A549 (cell line): ENCODE measurements around the gene PCTP. TPM values are rescaled to one million over a fixed set of nuclear protein-coding genes. Genes with fewer than 3 reads are reported as not detected.

Experiments
- ATAC-seq, 2 experiments: fragments of 200-7000 bp in 1 of 2; fragments of >200 bp in 1 of 2; cut with Nextera tagmentation in 1 of 2; cut with Tn5 transposase in 1 of 2; 3 replicates each; pipeline versions ENCODE4 v1.8.0 to v1.9.1; 2018 to 2020; ENCODE audit warnings: mild to moderate bottlenecking in 1 of 2, moderate library complexity in 1 of 2
- CTCF ChIA-PET: fragments of 300-600 bp; sonication (Branson Sonifier 250); formaldehyde crosslinking; extraction: SDS; loops from one replicate; lab custom pipeline; 2021; ENCODE audit warnings: antibody characterized with exemption, inconsistent platforms; lab: Yijun Ruan, JAX
- POLR2A ChIA-PET: fragments of 350-600 bp; formaldehyde crosslinking; extraction: SDS; loops from one replicate; lab custom pipeline; 2021; ENCODE audit warnings: antibody characterized with exemption, inconsistent platforms; lab: Yijun Ruan, JAX
- DNase-seq, 2 experiments: peaks; one replicate each; pipeline versions ENCODE4 v3.0.0 to v3.0.0-alpha.2; 2011 to 2016; ENCODE audit warnings: low read depth in 1 of 2, low spot score in 1 of 2
- FAIRE-seq: peaks from 2 replicates; lab custom pipeline; 2011; peaks lifted over from hg19 to GRCh38; lab: Jason Lieb, UNC
- H3K27ac ChIP-seq, 2 experiments: fragments of >200 bp; sonication (Bioruptor Twin); formaldehyde crosslinking; 3 replicates each; pipeline ENCODE4 v1.5.1; 2016 to 2017
- H3K4me1 ChIP-seq: fragments of >200 bp; sonication (Bioruptor Twin); formaldehyde crosslinking; 3 replicates; pipeline ENCODE4 v1.6.1; 2016
- H3K4me2 ChIP-seq: fragments of >200 bp; sonication (Bioruptor Twin); formaldehyde crosslinking; 3 replicates; pipeline ENCODE4 v1.6.1; 2016
- H3K4me3 ChIP-seq: fragments of >200 bp; sonication (Bioruptor Twin); formaldehyde crosslinking; 3 replicates; pipeline ENCODE4 v1.5.1; 2016
- H3K9me3 ChIP-seq: fragments of >200 bp; sonication (Bioruptor Twin); formaldehyde crosslinking; 3 replicates; pipeline ENCODE4 v1.6.1; 2016
- BHLHE40 ChIP-seq: IDR thresholded peaks from 2 replicates; pipeline ENCODE4 v1.6.1; 2012; ENCODE audit warnings: low read depth, low read length, inconsistent platforms
- CBX2 ChIP-seq: fragments of 200-600 bp; sonication (generic); IDR thresholded peaks from 2 replicates; pipeline ENCODE4 v1.6.1; 2016; ENCODE audit warnings: low read depth, mild to moderate bottlenecking, borderline replicate concordance
- CHD2 ChIP-seq: fragments of 150-350 bp; IDR thresholded peaks from 2 replicates; pipeline ENCODE4 v1.6.1; 2014; ENCODE audit warnings: low read length; ENCODE audit not compliant: partially characterized antibody
- CTCF ChIP-seq: fragments of >200 bp; sonication (Bioruptor Twin); formaldehyde crosslinking; IDR thresholded peaks from 3 replicates; pipeline ENCODE4 v1.5.1; 2016
- EHMT2 ChIP-seq: fragments of 200-600 bp; sonication (generic); IDR thresholded peaks from 2 replicates; pipeline ENCODE4 v1.6.1; 2016; ENCODE audit warnings: antibody characterized with exemption, low read depth, mild to moderate bottlenecking, moderate library complexity
- ESRRA ChIP-seq: fragments of 150-350 bp; IDR thresholded peaks from 2 replicates; pipeline ENCODE4 v1.6.1; 2014; ENCODE audit warnings: mild to moderate bottlenecking, low read length, borderline replicate concordance
- FOSL2 ChIP-seq, 2 experiments: fragments of 450-650 bp in 1 of 2; fragments of >200 bp in 1 of 2; sonication (Bioruptor Twin) in 1 of 2; formaldehyde crosslinking; IDR thresholded peaks; 2 replicates each; pipeline versions ENCODE4 v1.5.0 to v1.6.1; 2016 to 2020; ENCODE audit warnings: mild to moderate bottlenecking in 1 of 2, moderate library complexity in 1 of 2
- HEYL ChIP-seq: fragments of 250-450 bp; sonication (Bioruptor Pico); IDR thresholded peaks from 2 replicates; pipeline ENCODE4 v1.8.0; 2021; ENCODE audit warnings: mild to moderate bottlenecking, moderate library complexity
- HOXB5 ChIP-seq: fragments of 250-450 bp; sonication (Bioruptor Pico); IDR thresholded peaks from 2 replicates; pipeline ENCODE4 v1.5.0; 2020; ENCODE audit warnings: mild to moderate bottlenecking, moderate library complexity
- MAZ ChIP-seq: fragments of 150-350 bp; IDR thresholded peaks from 2 replicates; pipeline ENCODE4 v1.6.1; 2014; ENCODE audit warnings: antibody characterized with exemption, low read depth, low read length, borderline replicate concordance
- NPAS2 ChIP-seq: fragments of 250-450 bp; sonication (Bioruptor Pico); IDR thresholded peaks from 2 replicates; pipeline ENCODE4 v1.8.0; 2022; ENCODE audit warnings: mild to moderate bottlenecking, moderate library complexity, borderline replicate concordance
- NR3C1 ChIP-seq: fragments of >200 bp; sonication (Bioruptor Twin); formaldehyde crosslinking; IDR thresholded peaks from 3 replicates; pipeline ENCODE4 v1.6.1; 2017
- PBX3 ChIP-seq: IDR thresholded peaks from 2 replicates; pipeline ENCODE4 v1.6.1; 2012
- POLR2A ChIP-seq: IDR thresholded peaks from 2 replicates; pipeline ENCODE4 v1.6.1; 2012; ENCODE audit warnings: mild to moderate bottlenecking, low read length
- RCOR1 ChIP-seq: fragments of 150-350 bp; IDR thresholded peaks from 2 replicates; pipeline ENCODE4 v1.6.1; 2014; ENCODE audit warnings: antibody characterized with exemption, low read length, low read depth
- RFX5 ChIP-seq: fragments of 450-650 bp; IDR thresholded peaks from 2 replicates; pipeline ENCODE4 v1.7.1; 2014; ENCODE audit warnings: antibody characterized with exemption, mild to moderate bottlenecking, moderate library complexity
- TFCP2L1 ChIP-seq: fragments of 250-450 bp; sonication (Bioruptor Pico); IDR thresholded peaks from 2 replicates; pipeline ENCODE4 v1.5.0; 2021; ENCODE audit warnings: mild to moderate bottlenecking
- ZC3H11A ChIP-seq: fragments of 450-650 bp; IDR thresholded peaks from 2 replicates; pipeline ENCODE4 v1.6.1; 2014; ENCODE audit warnings: antibody characterized with exemption, mild to moderate bottlenecking
- ZSCAN20 ChIP-seq: fragments of 250-450 bp; sonication (Bioruptor Pico); IDR thresholded peaks from 2 replicates; pipeline ENCODE4 v1.8.0; 2022; ENCODE audit warnings: mild to moderate bottlenecking, moderate library complexity
- whole genome bisulfite sequencing: methylation state at CpG from one replicate; pipeline ENCODE4 v1.1.6; 2017; ENCODE audit errors: missing lambda C conversion rate; 5-methylcytosine and 5-hydroxymethylcytosine counted together
- polyA plus RNA-seq, 4 experiments: library from polyadenylated mRNA; depleted of rRNA in 3 of 4; stranded (reverse); fragments of >200 nt; fragmentation: RNase III in 1 of 4; extraction: RNeasy Plus Mini Kit Qiagen cat#74134 plus additional on column Dnase treatment in 1 of 4; gene quantifications; 2 replicates in 3 of 4; 3 replicates in 1 of 4; pipeline ENCODE4 v1.2.3, GENCODE V29; 2011 to 2017
- TF ChIP-seq, protein P1 (sequence below): fragments of >200 bp; sonication (Bioruptor Twin); formaldehyde crosslinking; IDR thresholded peaks from 3 replicates; pipeline ENCODE4 v1.6.1; 2016

PCTP gene
- polyA plus RNA-seq, 2 of the 4 experiments (the other 2 are of a cell fraction) = 17.1 to 31.5 TPM

- TF ChIP-seq CTCF = no peak
These were observed 5.6 kb upstream of the PCTP start (continued) for GRCh38 chr17:55745258-55745657.

DNA sequence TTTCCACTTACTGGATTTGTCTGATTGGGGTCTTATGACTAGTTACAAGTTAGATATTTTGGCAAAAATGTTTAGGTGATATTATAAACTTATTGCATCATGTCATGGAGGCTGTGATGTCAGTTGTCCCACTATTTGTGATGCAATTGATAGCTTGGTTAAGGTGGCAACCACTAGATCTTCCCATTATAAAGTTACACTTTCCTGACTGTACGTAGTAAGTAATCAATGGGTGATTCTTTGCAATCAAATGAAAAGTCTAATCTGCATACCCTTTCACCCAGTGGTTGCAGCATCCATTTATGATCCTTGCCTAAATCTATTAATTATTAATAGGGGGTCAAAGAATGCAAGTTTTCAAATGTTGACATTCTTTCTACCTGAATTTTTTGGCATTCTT is 4.4 kb upstream of the PCTP start:
- Histone ChIP-seq H3K9me3 (no peaks in the 10 kb centered on the region), H3K27ac (no peak overlapping the region), H3K4me1 (peaks cover 13% of the 10 kb centered on the region; the same call in 2 of the 3 replicates), H3K4me3 (no peak overlapping the region), H3K4me2 (no peak overlapping the region)
- DNase-seq (no peak), FAIRE-seq (no peak), ATAC-seq (no peak)
- CTCF ChIA-PET = no interaction called here
- POLR2A ChIA-PET = no interaction called here
- 55% methylated on average over 1 of the region's 1 CpG for WGBS
- TF ChIP-seq CBX2 = no peak
- TF ChIP-seq ESRRA = no peak
- TF ChIP-seq TFCP2L1 (CRISPR knock-in tag) = no peak
- no peak for TF ChIP-seq NR3C1
- TF ChIP-seq BHLHE40 = no peak
- no peak for TF ChIP-seq ZC3H11A
- TF ChIP-seq CHD2 = no peak
- TF ChIP-seq, protein P1, sequence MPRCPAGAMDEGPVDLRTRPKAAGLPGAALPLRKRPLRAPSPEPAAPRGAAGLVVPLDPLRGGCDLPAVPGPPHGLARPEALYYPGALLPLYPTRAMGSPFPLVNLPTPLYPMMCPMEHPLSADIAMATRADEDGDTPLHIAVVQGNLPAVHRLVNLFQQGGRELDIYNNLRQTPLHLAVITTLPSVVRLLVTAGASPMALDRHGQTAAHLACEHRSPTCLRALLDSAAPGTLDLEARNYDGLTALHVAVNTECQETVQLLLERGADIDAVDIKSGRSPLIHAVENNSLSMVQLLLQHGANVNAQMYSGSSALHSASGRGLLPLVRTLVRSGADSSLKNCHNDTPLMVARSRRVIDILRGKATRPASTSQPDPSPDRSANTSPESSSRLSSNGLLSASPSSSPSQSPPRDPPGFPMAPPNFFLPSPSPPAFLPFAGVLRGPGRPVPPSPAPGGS = no peak
- no peak for TF ChIP-seq HOXB5
- no peak for TF ChIP-seq NPAS2
- TF ChIP-seq HEYL (CRISPR knock-in tag) = no peak

GRCh38 chr17:55747209-55747608 is 3.6 kb upstream of the PCTP start:
- DNase-seq (no peak), FAIRE-seq (no peak), ATAC-seq (no peak)
- Histone ChIP-seq H3K4me1 (peaks cover 20% of the 10 kb centered on the region; the same call in 2 of the 3 replicates), H3K4me3 (no peak overlapping the region), H3K27ac (no peak overlapping the region), H3K9me3 (no peaks in the 10 kb centered on the region), H3K4me2 (no peak overlapping the region)
- CTCF ChIA-PET = no interaction called here
- POLR2A ChIA-PET = no interaction called here
- TF ChIP-seq POLR2A (no peak), ZSCAN20 (CRISPR knock-in tag) (no peak), HEYL (CRISPR knock-in tag) (no peak), CHD2 (no peak), RFX5 (no peak), FOSL2 (IDR thresholded peaks at IDR 0.05) (no peak), FOSL2 (CRISPR knock-in tag; IDR thresholded peaks at IDR 0.05) (no peak), CBX2 (no peak), RCOR1 (no peak), EHMT2 (no peak), MAZ (no peak), PBX3 (no peak)
- TF ChIP-seq, protein P1 = no peak
- WGBS = 29% methylated on average over 3 of the region's 3 CpGs
